Smooth muscle cell of the brain vasculature (primary cell): ENCODE results near the gene AGER.
"Not testable (repeated sequence)": the region's sequence is repeated elsewhere in the genome, so short reads cannot be mapped to it uniquely, and the experiment has no call there.

ENCODE experiments used
- DNase-seq: peaks from one replicate; pipeline ENCODE4 v3.0.0-alpha.2; 2012; ENCODE audit warnings: low read depth, low spot score

Gene AGER

DNA sequence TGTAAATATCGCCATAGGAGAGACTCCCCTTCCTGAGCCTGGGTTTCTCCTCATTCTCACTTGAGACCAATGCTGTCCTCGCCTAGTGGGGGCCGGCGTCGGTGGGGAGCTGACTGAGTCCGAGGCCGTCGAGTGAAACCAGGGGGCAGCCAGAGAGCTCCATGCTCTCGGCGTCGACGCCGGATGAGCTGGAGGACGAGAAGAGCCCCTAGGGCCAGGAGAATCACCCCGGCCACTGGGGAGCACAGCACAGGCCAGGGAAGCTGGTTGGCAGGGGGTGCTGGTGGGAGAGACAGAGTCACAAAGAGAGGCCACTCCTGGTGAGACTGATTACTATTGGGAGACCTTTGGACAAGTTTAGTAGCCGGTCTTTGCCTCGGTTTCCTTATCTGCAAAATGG is 14.8 kb upstream of the AGER start:
- DNase-seq: no peak

DNA sequence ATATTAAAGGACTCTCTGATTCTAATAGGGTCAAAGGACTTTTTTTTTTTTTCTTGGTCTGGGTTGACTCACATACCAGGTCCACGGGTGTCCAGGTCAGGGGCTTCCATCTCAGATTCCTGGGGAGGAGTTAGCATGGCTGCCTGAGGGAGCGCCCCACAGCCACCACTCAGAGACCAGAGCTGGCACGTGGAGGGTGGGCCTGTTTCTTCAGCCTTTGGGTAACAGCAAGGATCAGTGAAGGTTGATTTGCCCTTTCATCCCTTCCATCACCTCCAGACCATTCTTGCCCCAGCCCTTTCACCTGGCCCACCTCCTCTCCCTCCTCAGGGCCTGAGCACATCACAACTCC is 14.3 kb upstream of the AGER start:
- no peak for DNase-seq

DNA sequence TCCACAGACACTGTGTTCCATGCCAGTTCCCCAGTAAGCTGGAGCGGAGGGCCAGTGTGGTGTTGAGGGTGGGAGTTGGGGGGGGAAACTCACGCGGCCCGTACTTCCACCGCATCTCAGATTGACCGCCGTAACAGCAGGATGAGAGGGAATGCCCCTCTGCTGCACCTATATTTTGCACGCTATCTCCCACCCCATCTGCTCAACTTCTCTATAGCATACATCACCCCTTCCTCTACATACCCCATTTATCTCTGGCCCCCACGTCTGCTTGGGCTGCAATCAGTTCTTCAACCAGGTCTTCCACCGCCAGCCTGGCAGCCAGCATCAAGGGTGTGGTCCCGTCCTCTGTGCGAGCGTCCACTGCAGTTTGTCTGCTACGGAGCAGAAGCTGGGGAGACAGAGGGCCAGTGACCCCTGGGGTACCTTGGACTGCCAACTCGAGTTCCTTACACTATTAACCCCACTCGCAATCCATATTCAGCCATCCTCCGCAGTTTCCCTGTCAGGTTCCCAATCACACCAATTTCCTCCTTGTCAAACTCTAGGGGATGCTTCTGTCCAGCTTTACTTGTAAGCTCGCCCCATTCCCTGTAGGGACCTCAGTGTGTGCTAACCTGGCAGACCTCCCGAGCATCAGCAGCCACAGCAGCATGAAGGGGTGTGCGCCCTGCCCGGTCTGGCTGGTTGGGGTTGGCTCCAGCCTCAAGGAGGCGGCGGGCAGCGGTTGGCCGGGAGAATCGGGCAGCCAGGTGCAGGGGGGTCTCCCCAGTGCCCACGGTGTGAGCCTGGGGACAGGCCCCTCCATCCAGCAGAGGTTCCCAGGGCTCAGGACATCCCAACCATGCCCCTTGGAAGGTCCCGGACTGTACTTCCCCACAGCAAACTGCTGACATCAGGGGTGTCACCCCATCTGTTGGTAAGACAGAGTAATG is 12.9 kb upstream of the AGER start:
- DNase-seq: no peak

DNA sequence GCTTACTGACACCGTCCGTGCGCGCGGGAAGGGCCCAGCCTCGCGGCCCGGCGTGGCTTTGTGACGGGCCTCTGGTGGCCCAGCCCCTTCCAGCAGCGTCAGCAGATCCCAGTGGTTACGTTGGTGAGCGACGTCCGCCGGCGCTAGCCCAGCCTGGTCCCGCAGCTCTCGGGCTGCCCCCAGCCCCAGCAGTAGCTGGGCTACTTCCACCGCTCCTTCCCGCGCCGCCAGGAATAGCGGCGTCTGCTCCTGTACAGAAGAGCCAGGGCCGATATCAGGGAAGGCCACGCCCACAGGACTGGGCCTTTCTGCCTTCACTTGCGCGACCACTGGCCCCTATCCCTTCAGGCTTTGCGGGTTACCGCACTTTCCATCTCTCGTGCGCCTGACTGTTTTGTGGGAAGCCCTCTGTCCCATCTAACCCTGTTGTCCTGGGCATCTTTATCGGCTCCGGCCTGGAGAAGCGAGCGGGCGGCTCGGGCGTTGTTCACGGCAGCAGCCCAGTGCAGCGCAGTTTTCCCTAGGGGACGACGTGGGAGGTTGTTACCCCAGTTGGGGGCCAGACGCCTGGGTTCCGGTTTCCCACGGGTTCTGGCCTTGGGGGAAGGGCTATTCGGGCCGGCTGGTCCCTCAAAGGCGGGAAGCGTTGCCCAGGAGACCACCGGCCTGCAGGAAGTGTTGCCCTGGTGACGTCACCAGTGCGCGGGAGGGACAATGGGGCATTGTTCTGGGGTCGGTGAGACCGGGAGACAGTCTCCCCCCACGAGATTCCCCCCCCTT is 12.0 kb upstream of the AGER start:
- peak; percentile 49 for DNase-seq

DNA sequence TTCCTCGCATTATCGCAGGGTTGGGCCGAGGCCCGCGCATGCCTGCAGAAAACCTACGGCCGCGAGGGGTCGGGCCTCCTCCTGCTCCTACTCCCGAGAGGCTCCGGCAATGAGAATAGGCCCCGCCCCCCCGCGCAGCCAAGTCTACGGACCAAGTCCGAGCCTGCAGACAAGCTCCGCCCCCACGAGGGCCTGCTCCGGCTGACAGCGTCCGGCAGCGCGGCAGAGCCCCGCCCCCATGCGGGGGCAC is 11.5 kb upstream of the AGER start:
- peak; percentile 99 for DNase-seq

DNA sequence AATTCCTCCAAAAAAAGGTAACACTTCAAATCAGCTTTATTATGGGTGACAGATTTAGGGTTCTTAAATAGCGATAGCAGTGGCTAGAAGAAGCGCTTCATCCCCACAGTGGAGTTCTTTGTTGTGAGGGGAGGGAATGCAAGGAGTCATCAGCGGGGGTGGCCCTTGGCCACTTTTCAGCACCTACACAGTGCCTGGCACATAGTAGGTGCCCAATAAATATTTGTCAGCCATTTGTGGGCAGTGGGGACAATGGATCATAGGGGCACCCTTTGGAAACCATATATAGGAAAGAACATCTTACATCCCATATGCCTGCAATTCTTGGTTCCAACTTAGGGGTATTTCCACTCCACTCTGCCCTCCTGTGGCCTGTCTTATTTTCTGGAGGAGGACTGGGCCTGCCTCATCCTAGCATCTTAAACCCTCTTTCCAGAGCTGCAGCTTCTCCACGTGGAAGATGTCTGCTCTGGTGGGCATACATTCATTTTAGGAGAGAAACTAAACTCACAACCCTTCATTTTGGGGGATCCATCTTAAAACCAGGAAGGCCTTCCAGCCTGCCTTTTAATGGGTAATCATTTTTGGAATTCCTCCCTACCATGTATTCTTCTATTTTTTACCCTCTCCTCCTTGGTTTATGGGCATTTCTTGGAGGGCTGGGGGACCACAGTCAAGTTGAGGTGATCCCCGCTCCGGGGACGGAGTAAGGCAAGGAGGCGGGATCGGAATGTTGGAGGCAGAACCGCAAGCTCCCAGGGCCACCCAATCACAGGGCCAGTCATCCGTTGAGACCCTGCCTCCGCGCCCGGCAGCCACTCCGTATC is 11.0 kb upstream of the AGER start:
- DNase-seq: peak; percentile 24

DNA sequence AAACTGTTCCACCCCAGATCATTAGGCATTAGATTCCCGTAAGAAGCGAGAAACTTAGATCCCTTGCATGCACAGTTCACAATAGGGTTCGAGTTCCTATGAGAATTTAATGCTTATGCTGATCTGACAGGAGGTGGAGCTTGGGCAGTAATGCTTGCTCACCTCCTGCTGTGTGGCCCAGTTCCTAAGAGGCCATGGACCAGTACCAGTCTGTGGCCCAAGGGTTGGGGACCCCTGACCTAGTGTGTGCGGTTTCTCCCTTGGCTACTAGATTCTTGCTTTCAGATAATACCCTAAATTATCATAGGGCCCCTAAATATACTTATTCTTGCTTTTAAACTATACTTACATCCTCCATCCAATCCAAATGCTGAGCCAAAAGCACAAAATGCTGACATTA is 10.3 kb upstream of the AGER start:
- DNase-seq: no peak

DNA sequence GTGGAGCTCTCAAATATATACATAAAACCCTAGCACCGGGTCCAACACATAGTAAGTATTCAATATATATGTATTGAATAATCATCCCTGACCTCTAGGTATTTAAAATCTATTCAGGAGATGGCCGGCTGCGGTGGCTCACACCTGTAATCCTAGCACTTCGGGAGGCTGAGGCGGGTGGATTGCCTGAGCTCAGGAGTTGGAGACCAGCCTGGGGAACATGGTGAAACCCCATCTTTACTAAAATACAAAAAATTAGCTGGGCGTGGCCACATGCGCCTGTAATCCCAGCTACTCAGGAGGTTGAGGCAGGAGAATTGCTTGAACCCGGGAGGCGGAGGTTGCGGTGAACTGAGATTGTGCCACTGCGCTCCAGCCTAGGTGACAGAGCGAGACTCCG is 9.0 kb upstream of the AGER start:
- not testable (repeated sequence) for DNase-seq

DNA sequence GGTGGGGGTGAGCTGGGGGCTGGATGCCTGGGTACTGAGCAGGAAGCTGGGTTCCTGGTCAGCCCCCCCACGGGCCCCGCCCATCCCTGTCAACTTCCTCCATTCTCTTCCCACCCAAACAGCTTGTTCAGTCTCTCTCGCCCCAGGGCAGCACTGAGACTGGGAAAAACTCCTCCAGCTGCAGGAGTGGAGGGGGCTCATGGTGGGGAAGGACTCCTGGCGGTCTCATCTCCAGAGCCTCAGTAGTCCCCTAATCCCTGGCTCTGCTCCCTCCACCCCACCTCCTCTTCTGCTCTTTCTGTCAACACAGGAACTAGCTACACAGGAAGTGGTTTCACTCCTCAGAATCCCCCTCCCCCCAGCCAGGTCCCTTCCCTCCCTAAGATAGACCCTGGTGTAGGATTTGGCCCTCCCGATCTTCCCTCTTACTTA is 8.6 kb upstream of the AGER start, which contains the start of gene GPSM3:
GPSM3 (minus strand) TSS at position 36 of the 432 bp plus-strand sequence. CDS start 130 bp downstream, outside the sequence.
- no peak for DNase-seq

DNA sequence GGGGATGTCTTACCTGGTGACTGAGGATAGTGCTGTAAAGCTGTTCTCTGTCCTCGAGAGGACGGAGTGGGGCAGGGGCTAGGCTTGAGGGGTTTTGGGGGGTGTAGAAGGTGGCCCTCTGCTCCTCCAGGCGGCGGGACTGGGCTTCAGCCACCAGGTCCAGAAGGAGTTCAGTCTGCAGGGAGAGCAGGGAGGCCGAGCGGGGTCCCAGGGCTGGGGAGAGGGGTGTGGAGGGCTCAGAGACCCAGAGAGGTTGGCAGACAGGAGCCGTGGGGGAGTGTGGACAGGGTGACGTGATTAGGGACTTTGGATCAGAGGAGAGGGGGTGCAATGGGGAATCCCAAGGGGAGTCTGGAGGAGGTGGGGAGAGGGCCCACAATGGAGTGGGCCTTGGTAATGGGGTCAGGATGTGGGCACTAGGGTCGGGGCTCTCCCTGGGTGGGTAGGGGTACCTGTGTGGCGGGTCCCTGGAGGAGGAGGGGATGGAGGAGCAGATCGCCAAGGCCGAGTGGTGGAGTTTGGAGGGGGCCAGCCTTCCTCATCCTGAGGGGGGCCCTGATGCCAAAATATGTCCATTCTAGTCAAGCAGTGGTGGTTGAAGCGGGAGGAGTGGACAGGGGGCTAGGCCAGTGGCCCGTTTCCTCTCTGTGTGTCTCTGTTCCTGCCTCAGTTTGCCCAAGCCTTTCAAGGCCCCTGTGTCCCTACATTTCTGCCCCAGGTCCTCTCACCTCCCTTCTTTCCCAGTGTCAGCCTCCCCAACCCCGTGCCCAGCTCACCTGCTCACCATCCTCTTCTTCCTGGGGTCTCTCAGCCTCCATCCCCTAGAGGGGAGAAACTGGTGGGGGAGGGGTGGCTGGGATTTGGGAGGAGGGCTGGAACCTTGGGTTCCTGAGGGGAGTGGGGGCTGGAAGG is 7.9 kb upstream of the AGER start:
- no peak for DNase-seq

DNA sequence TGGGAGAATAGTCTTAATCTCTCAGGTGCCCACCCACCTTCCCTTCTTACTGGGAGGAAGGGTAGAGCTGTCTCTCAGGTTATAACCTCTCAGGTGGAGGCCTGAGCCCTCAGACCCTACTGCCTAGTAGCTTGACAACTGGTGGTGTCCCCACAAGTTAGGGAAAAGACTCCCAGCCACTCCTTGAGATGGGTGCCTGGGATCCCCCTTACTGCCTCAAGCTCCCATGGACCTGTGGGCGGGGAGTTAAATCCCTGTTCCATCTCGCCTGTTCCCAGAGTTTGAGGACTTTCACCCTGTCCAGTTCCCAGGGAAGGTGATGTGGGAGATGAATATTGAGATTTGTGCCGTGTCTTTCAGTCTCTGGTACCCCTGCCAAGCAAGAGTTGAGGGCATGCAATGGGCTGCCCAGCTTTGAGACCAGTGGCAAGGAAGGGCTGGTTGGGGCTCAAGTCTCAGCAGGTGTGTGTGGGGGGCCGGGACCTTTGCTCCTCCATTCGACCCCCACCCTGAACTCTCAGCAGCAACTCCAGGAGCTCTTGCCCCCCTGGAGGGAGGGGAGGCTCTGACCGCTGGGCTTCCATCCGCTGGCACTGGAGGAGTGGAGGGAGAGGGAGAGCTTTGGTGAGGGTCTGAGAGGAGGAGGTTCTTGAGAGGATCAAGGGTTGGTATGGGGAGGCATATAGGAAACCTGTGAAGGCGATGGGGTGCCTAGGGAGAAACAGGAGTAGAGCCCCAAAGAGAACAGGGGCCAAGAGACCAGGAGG is 7.0 kb upstream of the AGER start:
- no peak for DNase-seq

DNA sequence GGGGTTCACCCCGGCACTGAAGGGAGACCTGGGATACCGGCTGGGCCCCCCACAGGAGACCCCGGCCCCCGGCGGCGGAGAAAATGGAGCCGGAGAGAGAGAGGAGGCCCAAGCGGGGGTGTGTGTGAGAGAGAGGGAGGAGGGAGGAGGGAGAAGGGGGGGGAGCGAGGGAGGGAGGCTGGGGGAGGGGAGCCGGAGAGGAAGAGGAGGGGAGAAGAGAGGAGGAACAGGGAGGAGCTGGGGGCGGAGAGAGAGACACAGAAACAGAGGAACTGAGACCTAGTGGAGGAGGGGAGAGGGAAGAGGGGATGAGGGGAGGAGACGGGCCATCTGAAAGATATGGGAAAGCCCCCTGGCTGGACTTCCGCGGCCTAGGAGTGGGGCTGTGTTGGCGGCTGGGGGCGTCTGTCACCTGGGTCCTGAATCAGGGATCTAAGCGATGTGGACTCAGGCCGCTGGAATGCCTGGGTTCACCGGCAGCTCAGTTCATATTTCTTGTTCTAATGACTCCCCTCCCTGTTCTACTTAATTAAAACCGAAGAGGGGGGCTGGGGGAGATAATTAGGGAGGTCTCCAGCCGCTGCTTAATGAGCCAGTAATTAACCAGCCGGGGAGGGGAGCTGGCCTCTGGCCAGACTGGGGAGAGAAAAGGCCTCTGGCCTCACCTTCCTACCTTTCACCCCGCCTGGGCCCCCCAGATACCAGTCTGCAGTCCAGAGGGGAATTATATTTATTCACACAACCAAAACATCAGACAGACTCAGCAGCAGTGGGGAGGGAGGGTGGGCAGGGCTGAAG is 6.2 kb upstream of the AGER start, which contains the start of gene PBX2:
PBX2 (minus strand) TSS at position 149 of the 798 bp plus-strand sequence. CDS start 287 bp downstream, outside the sequence.
- peak; percentile 72 for DNase-seq

DNA sequence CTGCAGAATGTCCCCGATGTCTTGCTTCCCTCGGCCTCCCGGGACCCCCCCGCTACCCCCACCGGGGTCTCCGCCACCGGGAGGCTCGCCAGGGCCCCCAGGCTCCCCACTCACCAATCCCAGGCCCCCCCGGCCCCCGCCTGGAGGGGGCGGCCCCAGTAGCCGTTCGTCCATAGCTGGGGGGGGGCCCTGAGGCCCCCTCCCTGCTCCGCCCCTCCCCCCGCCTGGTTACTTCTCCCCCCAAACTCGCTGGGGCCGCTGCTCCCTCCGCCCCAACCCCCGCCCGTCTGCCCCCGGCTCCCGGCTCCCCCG is 5.6 kb upstream of the AGER start:
- no peak for DNase-seq

DNA sequence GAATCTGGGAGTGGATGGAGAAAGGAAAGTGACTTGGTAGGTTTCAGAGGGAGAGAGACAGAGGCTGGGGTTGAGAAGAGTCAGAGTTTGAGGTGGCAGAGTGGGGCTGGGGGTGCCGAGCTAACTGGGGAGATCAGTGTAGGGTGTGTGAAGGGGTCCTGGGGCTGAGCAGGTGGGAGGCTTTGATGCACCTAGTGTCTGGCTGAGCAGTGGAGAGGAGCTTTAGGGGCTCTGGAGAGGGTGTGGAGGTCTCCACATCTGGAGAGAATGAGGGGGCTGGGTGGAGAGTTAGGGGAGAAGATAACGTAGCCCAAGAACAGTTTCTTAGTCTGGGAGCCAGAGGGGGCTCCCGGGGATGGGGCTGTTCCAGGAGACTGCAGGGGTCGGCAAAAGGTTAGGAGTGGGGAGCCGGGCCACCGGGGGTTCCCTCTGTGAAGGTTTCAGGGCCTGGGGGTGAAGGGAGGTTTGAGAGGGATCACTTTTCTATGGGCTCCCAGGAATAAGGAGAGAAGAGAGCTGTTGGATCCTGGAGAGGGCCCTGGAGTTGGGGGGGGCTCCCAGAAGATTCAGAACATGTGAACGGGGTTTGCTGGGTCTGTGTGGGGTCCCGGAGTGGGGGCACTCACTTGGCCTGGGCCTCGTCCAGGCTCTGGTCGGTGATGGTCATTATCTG is 5.2 kb upstream of the AGER start:
- no peak for DNase-seq

DNA sequence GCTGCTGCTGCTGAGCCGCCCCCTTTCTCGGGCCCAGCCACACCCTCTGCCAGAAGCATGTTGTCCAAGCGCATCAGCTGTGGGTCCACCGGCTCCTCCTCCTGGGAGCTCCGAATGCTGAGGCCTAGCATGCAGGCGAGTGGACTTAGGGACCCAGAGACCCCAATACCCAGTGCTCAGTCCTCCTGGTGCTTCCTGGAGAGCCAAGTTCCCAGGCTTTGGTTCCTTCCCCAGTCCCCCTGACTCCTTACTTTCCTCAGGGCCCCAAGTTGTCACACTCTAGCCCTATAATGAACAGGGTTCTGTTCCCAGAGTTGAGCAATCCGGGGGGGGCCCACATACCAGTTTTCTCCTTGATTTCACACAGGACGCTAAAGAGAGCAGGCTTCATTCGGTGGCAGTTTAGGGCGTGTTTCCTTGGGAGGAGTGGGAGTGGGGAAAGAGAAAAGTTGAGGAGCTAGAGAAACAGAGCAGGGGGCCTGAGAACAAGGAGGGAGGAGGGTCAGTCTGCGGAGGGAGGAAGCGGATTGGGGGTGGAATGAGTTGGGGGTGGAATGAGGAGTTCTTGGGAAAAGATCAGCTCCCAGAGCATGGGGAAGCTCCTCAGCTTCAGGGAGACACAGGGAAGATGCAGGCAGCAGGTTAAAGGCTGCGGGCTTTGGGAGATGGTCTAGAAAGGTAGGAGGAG is 4.5 kb upstream of the AGER start:
- DNase-seq: no peak

DNA sequence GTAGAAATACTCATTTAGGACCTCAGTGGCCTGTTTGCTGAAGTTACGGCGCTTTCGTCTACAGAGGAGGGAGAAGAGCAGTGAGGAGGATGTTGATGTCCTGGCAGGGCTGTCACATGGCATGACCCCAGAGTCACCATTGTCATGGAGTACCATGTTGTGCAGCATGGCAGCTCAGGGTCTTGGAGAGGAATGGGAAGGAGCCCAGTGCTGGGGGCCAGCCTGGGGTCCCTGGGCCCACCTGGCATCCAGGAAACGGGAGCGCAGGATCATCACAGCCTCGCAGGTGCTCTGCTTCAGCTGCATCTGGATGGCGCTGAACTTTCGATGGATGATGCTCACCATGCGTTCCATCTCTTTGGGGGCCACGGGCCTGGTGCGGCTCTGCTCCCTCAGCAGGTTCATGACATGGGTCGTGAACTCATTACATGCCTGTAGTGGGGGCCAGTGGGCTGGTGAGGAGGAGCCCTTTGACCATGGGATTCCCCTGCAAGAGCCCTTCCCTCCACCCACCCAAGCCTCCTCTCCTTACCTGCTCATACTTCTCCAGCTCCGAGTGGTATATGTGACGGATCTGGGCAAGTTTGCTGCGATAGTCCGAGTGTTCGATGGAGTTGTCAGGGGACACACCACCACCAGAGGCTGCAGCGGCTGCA is 3.8 kb upstream of the AGER start:
- not testable (repeated sequence) for DNase-seq

DNA sequence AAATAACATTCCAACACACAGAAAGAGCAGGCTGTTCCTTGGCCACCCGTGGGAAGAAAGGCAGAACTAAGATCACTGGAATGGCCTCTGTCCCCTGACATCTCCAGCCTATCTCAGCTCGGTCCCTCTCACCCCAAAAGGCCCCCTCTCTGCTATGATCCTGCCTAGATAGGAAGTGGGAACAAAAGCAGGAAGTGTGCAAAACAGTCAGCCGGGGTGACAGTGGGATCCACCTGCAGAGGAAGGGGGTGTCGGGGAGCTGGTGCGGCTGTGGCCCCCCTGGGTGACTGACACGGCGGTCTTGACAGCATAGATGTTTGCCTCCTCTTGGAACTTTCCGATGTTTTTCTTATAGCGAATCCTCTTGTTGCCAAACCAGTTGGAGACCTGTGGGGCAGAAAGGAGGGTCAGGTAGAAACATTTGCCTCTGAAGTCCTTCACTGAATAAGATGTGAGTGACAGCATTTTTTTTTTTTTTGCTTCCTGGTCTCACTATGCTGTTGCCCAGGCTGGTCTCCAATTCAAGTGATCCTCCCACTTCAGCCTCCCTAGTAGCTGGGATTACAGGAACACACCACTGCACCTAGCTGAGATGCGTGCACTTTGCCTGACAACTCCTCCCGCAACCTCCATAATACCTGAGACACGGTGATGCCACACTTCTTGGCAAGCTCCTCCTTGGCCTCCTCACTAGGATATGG is 3.1 kb upstream of the AGER start:
- DNase-seq: no peak
